ENCODE data around the gene THAP6.

Gene THAP6

GRCh38 chr4:75564023-75564422, 49.8 kb downstream of the THAP6 start:
- H3K4me1 ChIP-seq (ENCODE audit: insufficient read depth, low read length, poor library complexity, severe bottlenecking), result no peaks in the 10 kb centered on the region
- no peaks in the 10 kb centered on the region for H3K36me3 ChIP-seq (ENCODE audit: insufficient read depth, low read length)
- H2AFZ ChIP-seq (ENCODE audit: low read length), result no peak overlapping the region
- no peaks in the 10 kb centered on the region for H3F3A ChIP-seq (ENCODE audit: low read depth)
- no peak overlapping the region for H3K4me2 ChIP-seq (ENCODE audit: low read depth, low read length, poor library complexity, severe bottlenecking)
- no peaks in the 10 kb centered on the region for H4K20me1 ChIP-seq (ENCODE audit: insufficient read depth, low read length, poor library complexity, severe bottlenecking)
- H3K4me3 ChIP-seq (ENCODE audit: low read length, poor library complexity, severe bottlenecking), result no peak overlapping the region
- no peaks in the 10 kb centered on the region for H3K9me3 ChIP-seq (ENCODE audit: insufficient read depth, low read depth, low read length)
- H3K27me3 ChIP-seq (ENCODE audit: insufficient read depth, low read length, poor library complexity, severe bottlenecking), result no peaks in the 10 kb centered on the region
- TF ChIP-seq EZH2phosphoT487 (IDR thresholded peaks at IDR 0.05; ENCODE audit: borderline replicate concordance), result no peak
- no peak for TF ChIP-seq CTCF (conservative IDR thresholded peaks at IDR 0.05; ENCODE audit: low read length)
- H3K9me2 ChIP-seq (replicated peaks; ENCODE audit: low read depth, low read length), result no peaks in the 10 kb centered on the region
- no peak overlapping the region for H3K9ac ChIP-seq (ENCODE audit: low read depth, low read length, poor library complexity, severe bottlenecking)
- no peaks in the 10 kb centered on the region for H3K79me2 ChIP-seq (ENCODE audit: insufficient read depth, low read length)

GRCh38 chr4:75565481-75565880, 51.2 kb downstream of the THAP6 start:
- H3K9me3 ChIP-seq (ENCODE audit: insufficient read depth, low read depth, low read length), result no peaks in the 10 kb centered on the region
- H2AFZ ChIP-seq (ENCODE audit: low read length), result no peak overlapping the region
- no peak overlapping the region for H3K4me2 ChIP-seq (ENCODE audit: low read depth, low read length, poor library complexity, severe bottlenecking)
- no peaks in the 10 kb centered on the region for H3F3A ChIP-seq (ENCODE audit: low read depth)
- H3K9me2 ChIP-seq (replicated peaks; ENCODE audit: low read depth, low read length), result no peaks in the 10 kb centered on the region
- H3K4me3 ChIP-seq (ENCODE audit: low read length, poor library complexity, severe bottlenecking), result no peak overlapping the region
- no peaks in the 10 kb centered on the region for H3K27me3 ChIP-seq (ENCODE audit: insufficient read depth, low read length, poor library complexity, severe bottlenecking)
- H3K4me1 ChIP-seq (ENCODE audit: insufficient read depth, low read length, poor library complexity, severe bottlenecking), result no peaks in the 10 kb centered on the region
- H4K20me1 ChIP-seq (ENCODE audit: insufficient read depth, low read length, poor library complexity, severe bottlenecking), result no peaks in the 10 kb centered on the region
- H3K9ac ChIP-seq (ENCODE audit: low read depth, low read length, poor library complexity, severe bottlenecking), result no peak overlapping the region
- no peaks in the 10 kb centered on the region for H3K79me2 ChIP-seq (ENCODE audit: insufficient read depth, low read length)
- TF ChIP-seq CTCF (conservative IDR thresholded peaks at IDR 0.05; ENCODE audit: low read length) (no peak), EZH2phosphoT487 (IDR thresholded peaks at IDR 0.05; ENCODE audit: borderline replicate concordance) (no peak)
- no peaks in the 10 kb centered on the region for H3K36me3 ChIP-seq (ENCODE audit: insufficient read depth, low read length)

- Histone ChIP-seq H3K9me2 (replicated peaks; ENCODE audit: low read depth, low read length) (no peaks in the 10 kb centered on the region), H3K27me3 (ENCODE audit: insufficient read depth, low read length, poor library complexity, severe bottlenecking) (no peaks in the 10 kb centered on the region), H4K20me1 (ENCODE audit: insufficient read depth, low read length, poor library complexity, severe bottlenecking) (no peaks in the 10 kb centered on the region), H2AFZ (ENCODE audit: low read length) (no peak overlapping the region), H3K4me3 (ENCODE audit: low read length, poor library complexity, severe bottlenecking) (no peak overlapping the region), H3K79me2 (ENCODE audit: insufficient read depth, low read length) (no peaks in the 10 kb centered on the region), H3K9me3 (ENCODE audit: insufficient read depth, low read depth, low read length) (no peaks in the 10 kb centered on the region), H3F3A (ENCODE audit: low read depth) (no peaks in the 10 kb centered on the region), H3K36me3 (ENCODE audit: insufficient read depth, low read length) (no peaks in the 10 kb centered on the region), H3K4me2 (ENCODE audit: low read depth, low read length, poor library complexity, severe bottlenecking) (no peak overlapping the region), H3K4me1 (ENCODE audit: insufficient read depth, low read length, poor library complexity, severe bottlenecking) (no peaks in the 10 kb centered on the region), H3K9ac (ENCODE audit: low read depth, low read length, poor library complexity, severe bottlenecking) (no peak overlapping the region)
- no peak for TF ChIP-seq EZH2phosphoT487 (IDR thresholded peaks at IDR 0.05; ENCODE audit: borderline replicate concordance)
- no peak for TF ChIP-seq CTCF (conservative IDR thresholded peaks at IDR 0.05; ENCODE audit: low read length)
Measured at GRCh38 chr4:75566911-75567310, 52.6 kb downstream of the THAP6 start.
